Glomerular visceral epithelial cell (primary cell): Measurements from ENCODE around the gene NPIPA8.
"Not testable (repeated sequence)": the region's sequence is repeated elsewhere in the genome, so short reads cannot be mapped to it uniquely, and the experiment has no call there.

Experiments
- DNase-seq: peaks from one replicate; pipeline ENCODE4 v3.0.0-alpha.2; 2016; ENCODE audit errors: extremely low spot score

NPIPA8 gene

DNA sequence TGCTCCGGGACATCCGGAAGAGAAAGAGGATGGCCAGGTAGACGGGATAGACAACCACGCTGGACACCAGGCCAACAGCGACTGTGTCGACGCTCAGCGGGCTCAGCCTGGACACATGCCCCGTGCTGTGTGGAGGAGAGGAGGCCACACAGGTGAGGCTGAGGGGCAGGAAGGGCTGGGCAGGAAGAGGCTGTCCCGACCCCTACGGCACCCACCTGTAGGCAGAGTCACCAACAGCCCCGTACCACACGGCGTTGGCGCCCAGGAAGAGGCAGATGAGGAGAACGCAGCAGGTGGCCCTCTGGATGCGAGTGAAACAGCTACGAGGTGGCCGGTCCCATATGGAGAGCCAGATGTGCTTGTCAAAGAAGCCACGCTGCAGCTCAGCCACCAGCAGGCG is at the start of gene NPIPA8:
TSS of gene NPIPA8 (minus strand) at position 101 of the 400 bp plus-strand sequence. CDS start 4,074 bp downstream, outside the sequence.
- DNase-seq: not testable (repeated sequence)

DNA sequence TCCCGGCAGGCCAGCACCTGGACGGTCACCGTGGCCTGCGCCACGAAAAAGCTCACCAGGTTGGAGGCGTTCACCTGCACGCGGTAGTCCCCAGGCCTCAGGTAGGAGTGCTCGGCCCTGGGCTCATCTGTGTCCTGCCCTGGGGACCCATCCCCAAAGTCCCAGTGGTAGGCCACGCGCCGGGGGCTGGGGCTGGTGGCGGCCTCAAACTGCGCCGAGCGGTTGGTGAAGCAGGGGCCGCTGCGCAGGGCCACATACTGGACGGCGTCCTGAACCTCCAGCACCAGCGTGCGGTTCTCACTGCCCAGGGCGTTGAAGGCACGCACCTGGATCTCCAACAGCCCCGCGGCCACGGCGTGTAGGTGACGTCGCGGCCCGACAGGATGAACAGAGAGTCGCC is 48.7 kb upstream of the NPIPA8 start:
- not testable (repeated sequence) for DNase-seq

DNA sequence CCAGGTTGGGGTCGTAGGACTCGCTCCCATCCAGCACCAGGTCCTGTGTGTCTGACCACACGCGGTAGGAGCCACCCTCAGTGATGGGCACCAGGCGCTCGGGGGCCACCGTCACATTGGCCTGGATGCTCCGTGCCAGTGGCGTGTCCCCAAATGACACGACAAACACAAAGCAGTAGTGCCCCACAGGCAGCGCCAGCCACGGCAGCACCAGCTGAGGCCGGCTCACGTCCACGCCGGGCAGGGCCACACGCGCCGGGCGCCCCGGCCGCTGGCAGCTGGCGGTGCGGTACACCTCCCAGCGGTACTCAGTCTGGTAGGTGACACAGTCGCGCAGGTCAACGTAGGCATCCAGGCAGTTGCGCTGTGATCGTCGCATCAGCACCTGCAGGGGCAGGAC is 48.3 kb upstream of the NPIPA8 start:
- not testable (repeated sequence) for DNase-seq

DNA sequence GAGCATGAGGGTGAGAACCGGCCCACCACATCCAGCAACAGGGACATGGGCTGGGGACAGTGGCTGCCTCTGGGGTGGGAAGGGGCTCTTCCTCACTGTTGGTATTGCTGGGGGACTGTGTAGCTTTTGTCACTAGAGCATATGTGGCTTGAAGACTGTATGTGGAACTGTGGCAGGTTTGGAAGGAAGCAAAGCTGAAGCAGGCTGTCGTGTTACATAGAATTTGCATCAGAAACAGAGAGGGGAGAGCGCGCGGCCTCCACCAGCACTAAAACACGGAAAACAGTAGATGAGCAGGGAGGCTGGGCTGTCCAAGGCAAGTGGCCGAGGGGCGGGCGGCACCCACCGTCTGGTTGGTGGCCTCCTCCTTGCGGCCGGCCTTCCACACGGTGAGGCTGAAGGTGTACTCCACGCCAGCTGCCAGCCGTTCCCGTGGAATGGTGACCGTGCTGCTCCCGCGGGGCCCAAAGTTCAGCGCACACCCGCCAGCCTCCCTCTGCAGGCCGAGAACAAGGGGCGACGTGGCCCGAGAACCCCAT is 47.6 kb upstream of the NPIPA8 start:
- not testable (repeated sequence) for DNase-seq

DNA sequence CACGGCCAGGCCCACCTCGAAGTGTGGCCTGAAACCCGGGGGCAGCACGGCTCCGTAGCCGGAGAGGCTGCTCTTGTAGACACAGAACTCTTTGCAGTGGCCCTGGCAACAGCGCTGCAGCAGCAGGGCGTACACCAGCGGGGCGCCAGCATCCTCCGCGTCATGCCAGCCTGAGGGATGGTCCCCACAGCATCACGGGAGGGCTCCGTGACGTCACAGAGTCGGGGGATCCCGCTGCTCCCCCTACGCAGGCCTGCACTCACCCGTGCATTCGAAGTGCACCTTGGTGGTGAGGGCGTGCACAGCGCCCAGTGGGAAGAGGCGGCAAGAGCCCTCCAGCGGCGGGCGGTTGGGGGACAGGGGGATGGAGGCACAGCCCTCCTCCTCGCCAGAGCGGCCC is 46.2 kb upstream of the NPIPA8 start:
- not testable (repeated sequence) for DNase-seq

DNA sequence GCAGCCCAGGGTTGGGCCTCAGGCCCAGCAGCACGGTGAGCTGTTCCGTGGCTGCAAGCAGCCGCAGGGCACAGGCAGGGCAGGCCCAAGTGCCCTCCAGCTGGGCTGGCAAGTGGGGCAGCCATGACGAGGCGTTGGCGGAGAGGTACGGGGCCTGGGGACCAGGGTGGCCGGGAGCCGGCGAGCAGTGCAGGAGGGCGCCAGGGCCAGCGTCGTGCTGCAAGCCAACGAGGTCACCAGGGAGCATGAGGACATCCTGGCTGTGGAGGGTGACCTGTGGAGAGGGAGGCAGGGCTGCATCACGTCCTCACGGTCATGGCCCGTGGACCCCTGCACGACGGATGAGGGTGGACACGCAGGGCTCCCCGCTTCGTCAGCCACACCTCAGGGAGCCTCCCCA is 11.2 kb upstream of the NPIPA8 start:
- DNase-seq: not testable (repeated sequence)

DNA sequence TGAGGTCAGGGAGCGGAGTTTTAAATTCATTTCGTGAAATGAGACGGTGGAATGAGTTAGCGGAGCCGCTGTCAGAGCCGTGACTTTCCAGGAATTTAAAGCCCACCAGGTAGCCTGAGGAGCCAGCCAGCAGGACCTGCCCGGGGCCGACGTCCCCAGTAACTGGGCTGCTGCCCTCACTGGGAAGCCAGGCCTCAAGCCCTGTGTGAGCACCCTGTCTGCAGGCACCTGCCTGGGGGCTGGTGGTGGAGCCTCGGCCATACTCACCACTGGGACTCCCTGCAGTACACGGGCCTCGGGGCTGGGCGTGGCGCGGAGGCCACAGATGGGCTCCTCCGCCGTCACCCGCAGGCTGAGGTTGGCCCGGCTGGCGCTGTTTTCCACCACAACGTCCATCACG is 10.5 kb upstream of the NPIPA8 start:
- not testable (repeated sequence) for DNase-seq

DNA sequence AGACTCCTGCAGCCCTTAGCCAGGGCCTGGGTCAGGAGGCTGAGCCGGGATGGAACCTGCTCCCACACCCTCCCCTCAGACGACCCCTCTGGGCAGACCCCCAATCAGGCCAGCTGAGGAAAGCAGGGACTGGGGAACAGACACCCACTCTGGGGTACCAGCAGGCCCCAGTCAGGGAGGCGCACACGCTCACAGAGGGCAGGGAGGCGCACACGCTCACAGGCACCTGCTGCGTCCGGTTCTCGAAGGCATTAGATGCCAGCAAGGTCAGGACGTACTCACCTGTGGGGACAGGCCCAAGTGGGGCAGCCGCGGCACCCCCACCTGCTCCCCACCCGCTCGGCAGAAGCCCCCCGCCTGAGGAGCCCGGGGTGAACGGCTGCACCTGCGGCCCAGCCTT is 8.1 kb upstream of the NPIPA8 start:
- not testable (repeated sequence) for DNase-seq

DNA sequence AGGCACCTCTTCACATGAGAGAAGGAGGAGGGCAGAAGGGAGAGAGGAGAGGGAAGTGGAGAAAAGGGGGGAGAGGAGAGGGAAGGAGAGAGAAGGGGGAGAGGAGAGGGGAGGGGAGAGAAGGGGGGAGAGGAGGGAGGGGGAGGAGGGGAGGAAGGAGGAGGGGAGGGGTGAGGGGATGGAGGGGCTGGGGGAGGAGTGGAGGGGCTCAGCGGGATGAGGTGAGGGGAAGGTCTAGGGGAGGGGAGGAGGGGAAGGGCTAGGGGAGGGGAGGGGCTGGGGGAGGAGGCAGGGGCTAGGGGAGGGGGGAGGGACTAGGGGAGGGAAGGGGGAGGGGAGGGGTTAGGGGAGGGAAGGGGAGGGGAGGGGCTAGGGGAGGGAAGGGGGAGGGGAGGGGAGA is 5.5 kb upstream of the NPIPA8 start:
- DNase-seq: not testable (repeated sequence)

DNA sequence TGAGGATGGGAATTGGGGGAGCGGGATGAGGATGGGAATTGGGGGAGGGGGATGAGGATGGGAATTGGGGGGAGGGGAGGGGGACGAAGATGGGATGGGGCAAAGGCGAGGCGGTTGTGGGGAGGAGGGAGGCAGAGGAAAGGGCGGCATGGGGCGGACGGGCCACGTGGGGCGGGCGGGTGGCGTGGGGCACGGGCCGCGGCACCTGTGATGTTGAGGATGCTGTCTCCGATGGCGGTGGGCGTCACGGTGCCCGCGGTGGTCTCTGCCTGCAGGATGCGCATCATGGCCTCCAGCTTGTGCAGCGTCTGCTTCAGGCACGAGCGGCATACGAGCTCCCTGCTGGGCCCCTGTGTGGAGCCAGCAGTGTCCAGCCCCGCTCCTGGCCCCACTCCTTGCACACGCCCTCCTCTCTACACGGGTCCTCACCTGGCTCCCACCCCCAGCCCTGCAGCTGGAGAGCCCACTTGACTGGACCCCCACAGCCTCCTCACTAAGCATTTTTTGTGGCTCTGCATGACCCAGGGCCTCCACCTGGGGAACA is 5.0 kb upstream of the NPIPA8 start:
- DNase-seq: not testable (repeated sequence)

DNA sequence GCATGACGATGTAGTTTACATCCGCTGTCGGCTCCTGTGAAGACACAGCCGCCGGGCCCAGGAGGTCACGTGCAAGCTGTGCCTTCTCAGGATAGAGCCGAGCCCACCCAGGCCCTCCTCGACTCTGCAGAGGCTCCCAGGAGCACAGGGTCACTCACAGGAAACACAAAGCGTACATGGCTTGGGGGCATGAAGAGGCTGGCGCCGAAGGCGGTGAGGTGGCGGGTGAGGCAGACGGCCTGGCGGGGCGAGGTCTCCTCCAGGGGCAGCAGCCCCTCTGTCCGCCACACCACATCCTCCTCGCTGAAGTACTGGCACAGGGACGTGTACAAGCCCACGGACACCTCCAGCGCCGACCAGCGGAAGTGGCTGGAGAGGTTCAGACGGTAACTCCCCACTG is 2.7 kb upstream of the NPIPA8 start:
- not testable (repeated sequence) for DNase-seq

DNA sequence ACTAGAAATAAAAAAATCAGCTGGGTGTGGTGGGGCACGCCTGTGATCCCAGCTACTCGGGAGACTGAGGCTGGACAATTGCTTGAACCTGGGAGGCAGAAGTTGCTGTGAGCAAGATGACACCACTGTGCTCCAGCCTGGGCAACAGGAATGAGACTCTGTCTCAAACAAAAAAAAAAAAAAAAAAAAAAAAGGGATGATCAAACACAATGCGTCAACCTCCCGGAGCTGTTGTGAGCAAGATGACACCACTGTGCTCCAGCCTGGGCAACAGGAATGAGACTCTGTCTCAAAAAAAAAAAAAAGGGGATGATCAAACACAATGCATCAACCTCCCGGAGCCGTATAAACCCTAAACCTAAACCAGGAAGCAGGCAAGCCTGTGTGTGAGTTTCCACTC is 24.7 kb downstream of the NPIPA8 start:
- not testable (repeated sequence) for DNase-seq

DNA sequence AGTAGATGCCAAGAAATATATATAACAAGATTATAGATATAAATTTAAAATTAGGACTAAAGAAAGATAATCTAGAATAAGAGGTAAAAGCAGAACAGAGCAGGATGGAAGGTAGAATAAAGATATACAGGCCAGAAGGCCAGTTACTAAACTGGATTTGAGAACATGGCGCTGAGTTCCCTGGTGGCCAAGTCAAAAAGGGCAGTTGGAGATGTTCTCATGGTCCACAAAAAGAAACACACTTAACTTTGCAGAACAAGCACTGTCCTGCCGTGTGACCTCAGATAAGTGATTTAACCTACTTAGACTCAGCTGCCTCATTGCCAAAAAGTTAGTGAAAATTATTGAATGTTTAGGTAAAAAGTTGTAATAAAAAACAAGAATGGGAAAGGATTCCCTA is 27.4 kb downstream of the NPIPA8 start:
- not testable (repeated sequence) for DNase-seq

DNA sequence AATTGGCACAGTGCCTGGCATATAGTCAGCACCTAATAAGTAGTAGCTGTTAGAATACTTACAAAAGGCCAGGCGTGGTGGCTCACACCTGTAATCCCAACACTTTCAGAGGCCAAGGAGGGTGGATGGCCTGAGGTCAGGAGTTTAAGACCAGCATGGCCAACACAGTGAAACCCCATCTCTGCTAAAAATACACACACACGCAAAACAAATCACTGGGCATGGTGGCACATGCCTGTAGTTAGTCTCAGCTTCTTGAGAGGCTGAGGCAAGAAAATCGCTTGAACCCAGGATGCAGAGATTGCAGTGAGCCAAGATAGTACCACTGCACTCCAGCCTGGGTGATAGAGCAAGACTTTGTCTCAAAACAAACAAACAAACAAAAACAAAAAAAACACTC is 29.3 kb downstream of the NPIPA8 start:
- DNase-seq: not testable (repeated sequence)

DNA sequence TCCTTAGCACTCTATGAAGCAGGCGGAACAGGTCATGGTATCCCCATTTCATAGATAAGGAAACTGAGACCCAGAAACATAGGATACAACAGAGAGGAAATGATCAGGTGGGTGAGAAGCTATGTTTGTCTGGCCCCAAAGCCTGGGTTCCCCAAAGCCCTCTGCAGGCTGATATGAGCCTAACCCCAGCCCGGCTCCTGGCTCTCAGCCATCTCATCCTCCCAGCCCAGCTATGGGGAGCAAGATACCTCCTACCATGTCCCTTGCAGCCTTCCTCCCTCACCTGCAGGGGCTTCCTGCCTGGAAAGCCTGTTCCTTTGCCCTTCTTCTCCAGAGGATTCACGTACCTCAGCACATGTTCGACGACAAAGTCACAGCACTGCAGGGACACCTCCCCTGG is 30.5 kb downstream of the NPIPA8 start:
- not testable (repeated sequence) for DNase-seq

DNA sequence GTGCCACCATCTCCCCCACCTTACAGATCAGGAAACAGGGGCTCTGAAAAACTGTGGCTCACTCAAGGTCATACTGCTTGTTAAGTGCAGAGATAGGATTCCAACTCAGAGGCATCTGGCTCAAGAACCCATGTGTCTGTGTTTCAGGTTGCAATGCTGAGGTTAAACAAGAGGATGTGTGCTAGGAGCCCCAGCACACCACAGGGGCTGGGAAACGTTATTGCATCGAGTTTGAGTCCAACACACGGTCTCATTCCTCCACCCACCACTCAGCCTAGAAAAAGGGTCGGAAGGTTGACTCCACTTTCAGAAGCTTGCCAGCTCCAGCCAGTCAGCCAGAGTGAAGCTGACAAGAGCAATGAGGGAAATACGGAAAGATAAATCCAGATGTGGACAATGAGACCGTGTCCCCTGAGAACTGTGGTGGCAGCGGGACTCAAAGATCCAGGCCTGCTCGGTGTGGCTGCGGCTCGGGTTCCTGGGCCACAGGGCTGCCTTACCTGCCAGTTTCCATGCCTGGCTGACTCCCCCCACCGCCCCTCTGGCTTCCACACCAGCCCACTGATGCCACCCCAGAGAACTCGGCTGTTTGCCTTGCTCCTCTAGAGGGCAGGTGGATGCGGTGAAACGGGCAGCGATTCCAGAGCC is 33.4 kb downstream of the NPIPA8 start:
- DNase-seq: not testable (repeated sequence)

DNA sequence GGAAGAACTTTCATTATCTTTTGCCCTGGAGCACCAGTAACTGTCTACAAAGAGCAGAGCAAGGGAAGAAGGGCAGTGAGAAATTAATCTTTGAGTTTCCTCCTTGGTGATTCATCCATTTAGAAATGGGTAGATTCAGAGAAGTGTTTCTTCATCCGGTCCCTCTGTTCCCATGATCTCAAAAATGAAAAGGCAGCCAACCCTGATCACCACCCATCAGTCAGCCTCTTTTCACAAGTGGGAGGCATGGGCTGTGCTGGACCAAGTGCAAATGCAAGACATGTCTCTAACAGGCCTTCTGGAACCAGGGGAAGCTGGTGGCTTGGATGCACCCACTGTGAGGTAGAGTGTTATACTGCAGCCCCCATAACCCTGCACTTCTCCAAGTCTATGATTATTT is 38.8 kb downstream of the NPIPA8 start:
- DNase-seq: not testable (repeated sequence)

DNA sequence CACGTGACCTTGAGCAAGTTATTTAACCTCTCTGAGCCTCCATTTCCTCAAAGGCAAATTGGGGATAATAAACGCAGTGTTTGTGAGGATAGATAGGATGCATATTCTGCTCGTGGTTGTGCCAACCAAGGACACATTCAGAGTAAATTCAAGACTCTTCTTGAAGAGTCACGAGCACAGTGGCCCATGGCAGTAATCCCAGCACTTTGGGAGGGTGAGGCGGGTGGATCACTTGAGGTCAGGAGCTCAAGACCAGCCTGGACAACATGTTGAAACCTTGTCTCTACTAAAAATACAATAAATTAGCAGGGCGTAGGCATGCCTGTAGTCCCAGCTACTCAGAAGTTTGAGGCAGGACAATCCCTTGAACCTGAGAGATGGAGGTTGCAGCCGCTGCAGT is 39.6 kb downstream of the NPIPA8 start:
- DNase-seq: not testable (repeated sequence)

DNA sequence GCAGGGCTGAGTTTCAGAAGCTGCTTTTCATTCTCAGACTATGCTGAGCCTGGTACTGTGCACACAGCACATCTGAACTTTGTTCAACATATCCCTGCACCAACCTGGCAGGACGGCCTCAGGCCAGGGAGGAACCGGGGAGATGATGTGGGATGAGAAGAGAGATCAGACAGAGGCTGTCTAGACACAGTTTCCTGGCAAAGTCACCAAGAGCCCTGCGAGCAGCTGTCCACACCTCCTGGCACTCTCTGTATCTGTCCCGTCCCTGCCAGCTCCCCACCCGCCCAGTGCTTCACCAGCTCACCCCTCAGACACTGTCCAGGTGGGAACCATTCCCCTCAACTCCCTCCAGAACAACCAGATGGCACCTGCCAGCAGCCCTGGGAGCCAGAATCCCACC is 42.2 kb downstream of the NPIPA8 start:
- not testable (repeated sequence) for DNase-seq

DNA sequence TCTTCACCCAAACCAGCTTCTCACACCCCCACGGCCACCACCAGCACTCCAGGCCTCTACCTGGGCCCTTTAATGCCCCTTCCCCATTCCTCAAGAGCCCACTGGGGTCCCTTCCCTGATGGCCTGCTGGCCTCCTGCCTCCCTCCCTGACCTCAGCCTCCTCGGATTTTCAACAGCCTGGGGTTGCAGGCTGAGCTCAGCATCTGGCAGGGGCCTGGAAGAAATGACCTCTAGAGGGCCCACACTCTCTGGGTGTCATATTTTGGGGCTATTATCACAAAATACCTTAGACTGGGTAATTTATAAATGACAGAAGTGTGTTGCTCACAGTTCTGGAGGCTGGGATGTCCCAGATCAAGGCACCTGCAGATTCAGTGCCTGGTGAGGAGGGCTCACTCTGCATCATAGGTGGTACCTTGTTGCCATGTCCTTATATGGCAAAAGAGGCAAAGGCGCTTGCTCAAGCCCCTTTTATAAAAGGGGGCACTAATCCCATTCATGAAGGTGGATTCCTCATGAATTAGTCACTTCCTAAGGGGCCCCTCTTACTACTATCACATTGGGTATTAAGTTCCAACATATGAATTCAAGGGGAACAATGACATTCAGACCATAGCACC is 43.1 kb downstream of the NPIPA8 start:
- not testable (repeated sequence) for DNase-seq

DNA sequence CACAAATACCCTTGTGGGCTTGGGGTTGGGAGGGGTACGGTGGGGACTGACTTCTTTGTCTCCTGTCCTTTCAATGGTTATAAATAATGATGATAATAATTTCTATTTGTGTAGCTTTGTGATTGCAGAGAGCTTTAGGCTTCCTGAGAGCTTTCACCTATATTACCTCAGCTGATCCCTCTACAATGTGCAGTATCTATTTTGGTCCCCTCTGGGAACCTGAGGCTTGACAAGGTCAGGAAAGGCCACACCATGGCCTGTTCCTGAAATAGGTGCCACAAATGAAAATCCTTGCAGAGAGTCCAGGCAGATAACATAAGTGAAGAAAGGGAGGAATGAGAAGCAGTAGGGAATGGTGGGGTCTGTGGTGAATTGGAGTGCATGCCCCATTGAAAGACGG is 45.6 kb downstream of the NPIPA8 start:
- not testable (repeated sequence) for DNase-seq

DNA sequence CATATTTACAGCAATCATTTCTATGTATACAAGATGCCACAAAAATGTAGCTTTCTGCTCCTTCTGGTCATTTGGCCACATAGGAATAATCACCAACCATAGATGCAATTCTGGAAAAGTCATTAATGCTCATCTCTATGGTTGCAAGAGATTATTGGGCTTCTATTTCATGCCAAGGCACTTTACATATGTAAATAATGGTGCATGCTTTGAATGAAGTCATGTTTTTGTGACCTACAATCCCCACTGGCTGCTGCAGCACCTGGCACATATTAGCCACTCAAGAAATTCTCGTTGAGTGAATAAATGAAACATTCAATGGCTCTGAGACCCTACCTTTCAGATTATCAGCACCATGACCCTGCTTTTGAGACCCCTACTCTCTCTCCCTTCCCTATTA is 50.2 kb downstream of the NPIPA8 start:
- DNase-seq: not testable (repeated sequence)

DNA sequence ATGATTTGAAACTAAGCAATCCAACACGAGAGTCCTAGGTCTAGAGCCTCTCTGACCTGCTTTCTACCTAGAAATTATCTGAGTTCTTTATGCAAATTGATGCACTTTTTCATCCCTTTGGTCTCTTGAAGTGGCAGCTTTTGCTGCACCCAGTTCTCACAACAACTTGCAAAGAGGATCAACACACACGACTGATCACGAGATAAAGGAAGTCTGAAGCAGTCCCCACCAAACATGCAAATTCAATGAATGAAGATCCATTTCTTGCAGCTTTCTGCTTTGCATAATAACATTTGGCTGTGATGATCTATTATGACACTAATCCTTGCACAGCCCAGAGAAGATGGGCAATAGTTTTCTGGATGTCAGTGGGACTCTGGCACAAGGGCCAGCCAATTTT is 56.2 kb downstream of the NPIPA8 start:
- DNase-seq: not testable (repeated sequence)
